ENCODE results near the gene MGAT5.

The MGAT5 gene

GRCh38 chr2:134257509-134257908 is 3.6 kb downstream of the MGAT5 start:
- no peaks in the 10 kb centered on the region for H3K27me3 ChIP-seq (ENCODE audit: insufficient read depth, low read depth)
- TF ChIP-seq CTCF (conservative IDR thresholded peaks at IDR 0.05; ENCODE audit: low read depth, low read length), result no peak
- H3K36me3 ChIP-seq (ENCODE audit: insufficient read depth), result no peaks in the 10 kb centered on the region
- no peak overlapping the region for H3K4me3 ChIP-seq (IDR thresholded peaks at IDR 0.05; ENCODE audit: insufficient read depth, low read depth, low read length)
- H3K9ac ChIP-seq, result no peak overlapping the region
- H3K79me2 ChIP-seq (ENCODE audit: insufficient read depth, low read depth), result peaks cover 12% of the 10 kb centered on the region; the same call in 1 of the 2 replicates
- H3K4me1 ChIP-seq (ENCODE audit: low read depth, poor library complexity, severe bottlenecking), result peaks cover 84% of the 10 kb centered on the region
- H3K4me2 ChIP-seq, result peak overlapping the region; percentile 51; the same call in 1 of the 2 replicates
- no peak overlapping the region for H3K27ac ChIP-seq
- H2AFZ ChIP-seq (ENCODE audit: low read depth), result no peak overlapping the region
- peaks cover 30% of the 10 kb centered on the region for H4K20me1 ChIP-seq (ENCODE audit: insufficient read depth)

- Histone ChIP-seq H3K9ac (no peak overlapping the region), H3K27me3 (ENCODE audit: insufficient read depth, low read depth) (no peaks in the 10 kb centered on the region), H3K4me1 (ENCODE audit: low read depth, poor library complexity, severe bottlenecking) (peaks cover 83% of the 10 kb centered on the region), H2AFZ (ENCODE audit: low read depth) (no peak overlapping the region), H3K36me3 (ENCODE audit: insufficient read depth) (no peaks in the 10 kb centered on the region), H3K4me3 (IDR thresholded peaks at IDR 0.05; ENCODE audit: insufficient read depth, low read depth, low read length) (no peak overlapping the region), H4K20me1 (ENCODE audit: insufficient read depth) (peaks cover 24% of the 10 kb centered on the region), H3K27ac (no peak overlapping the region; the same call in 1 of the 2 replicates), H3K79me2 (ENCODE audit: insufficient read depth, low read depth) (peaks cover 12% of the 10 kb centered on the region; the same call in 1 of the 2 replicates), H3K4me2 (peak overlapping the region; percentile 51)
- TF ChIP-seq CTCF (conservative IDR thresholded peaks at IDR 0.05; ENCODE audit: low read depth, low read length), result no peak
Measured at GRCh38 chr2:134257965-134258683, 4.3 kb downstream of the MGAT5 start.

GRCh38 chr2:134258684-134259388 is 5.0 kb downstream of the MGAT5 start:
- Histone ChIP-seq H3K27me3 (ENCODE audit: insufficient read depth, low read depth) (no peaks in the 10 kb centered on the region), H3K9ac (no peak overlapping the region), H3K4me2 (peak overlapping the region; percentile 51; the same call in 1 of the 2 replicates), H4K20me1 (ENCODE audit: insufficient read depth) (peaks cover 20% of the 10 kb centered on the region), H3K79me2 (ENCODE audit: insufficient read depth, low read depth) (peaks cover 12% of the 10 kb centered on the region; the same call in 1 of the 2 replicates), H3K4me1 (ENCODE audit: low read depth, poor library complexity, severe bottlenecking) (peaks cover 76% of the 10 kb centered on the region), H2AFZ (ENCODE audit: low read depth) (no peak overlapping the region), H3K4me3 (IDR thresholded peaks at IDR 0.05; ENCODE audit: insufficient read depth, low read depth, low read length) (no peak overlapping the region), H3K27ac (no peak overlapping the region; the same call in 1 of the 2 replicates), H3K36me3 (ENCODE audit: insufficient read depth) (no peaks in the 10 kb centered on the region)
- no peak for TF ChIP-seq CTCF (conservative IDR thresholded peaks at IDR 0.05; ENCODE audit: low read depth, low read length)

GRCh38 chr2:134259571-134259970 is 5.7 kb downstream of the MGAT5 start:
- TF ChIP-seq CTCF (conservative IDR thresholded peaks at IDR 0.05; ENCODE audit: low read depth, low read length), result no peak
- Histone ChIP-seq H2AFZ (ENCODE audit: low read depth) (no peak overlapping the region), H3K27ac (no peak overlapping the region), H3K27me3 (ENCODE audit: insufficient read depth, low read depth) (no peaks in the 10 kb centered on the region), H3K4me2 (no peak overlapping the region), H3K4me1 (ENCODE audit: low read depth, poor library complexity, severe bottlenecking) (peaks cover 69% of the 10 kb centered on the region), H3K36me3 (ENCODE audit: insufficient read depth) (no peaks in the 10 kb centered on the region), H3K79me2 (ENCODE audit: insufficient read depth, low read depth) (peaks cover 12% of the 10 kb centered on the region; the same call in 1 of the 2 replicates), H3K4me3 (IDR thresholded peaks at IDR 0.05; ENCODE audit: insufficient read depth, low read depth, low read length) (no peak overlapping the region), H4K20me1 (ENCODE audit: insufficient read depth) (peaks cover 12% of the 10 kb centered on the region), H3K9ac (no peak overlapping the region)
